HG03571 (cell line): ENCODE results near the gene EEF1A1.
A peak's percentile ranks its signal among the peaks of the same experiment; 100 is the strongest.
"Not testable (repeated sequence)": the region's sequence is repeated elsewhere in the genome, so short reads cannot be mapped to it uniquely, and the experiment has no call there.

Experiments
- ATAC-seq: cut with Tn5 transposase; IDR thresholded peaks from one replicate; pipeline ENCODE4 v1.9.1; 2021; ENCODE audit not compliant: unreplicated experiment

The EEF1A1 gene

DNA sequence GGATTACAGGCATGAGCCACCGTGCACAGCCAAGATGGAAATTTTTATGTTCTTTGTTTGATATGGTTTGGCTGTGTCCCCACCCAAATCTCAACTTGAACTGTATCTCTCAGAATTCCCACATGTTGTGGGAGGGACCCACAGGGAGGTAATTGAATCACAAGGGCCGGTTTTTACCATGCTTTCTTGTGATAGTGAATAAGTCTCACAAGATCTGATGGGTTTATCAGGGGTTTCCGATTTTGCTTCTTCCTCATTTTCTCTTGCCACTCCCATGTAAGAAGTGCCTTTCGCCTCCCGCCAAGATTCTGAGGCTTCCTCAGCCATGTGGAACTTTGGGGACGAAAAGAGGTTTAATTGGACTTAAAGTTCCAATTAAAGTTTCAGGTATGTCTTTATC lies 14.6 kb downstream of the EEF1A1 start:
- no peak for ATAC-seq

DNA sequence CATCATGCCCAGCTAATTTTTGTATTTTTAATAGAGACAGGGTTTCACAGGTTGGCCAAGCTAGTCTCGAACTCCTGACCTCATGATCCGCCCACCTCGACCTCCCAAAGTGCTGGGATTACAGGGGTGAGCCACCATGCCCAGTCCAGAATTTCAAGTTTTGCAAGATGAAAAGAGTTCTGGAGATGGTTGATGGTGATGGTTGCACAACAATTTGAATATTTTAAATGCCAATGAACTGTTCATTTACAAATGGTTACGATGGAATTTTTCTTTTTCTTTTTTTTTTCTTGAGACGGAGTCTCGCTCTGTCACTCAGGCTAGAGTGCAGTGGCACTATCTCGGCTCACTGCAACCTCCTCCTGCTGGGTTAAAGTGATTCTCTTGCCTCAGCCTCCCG lies 15.1 kb downstream of the EEF1A1 start:
- ATAC-seq = not testable (repeated sequence)

DNA sequence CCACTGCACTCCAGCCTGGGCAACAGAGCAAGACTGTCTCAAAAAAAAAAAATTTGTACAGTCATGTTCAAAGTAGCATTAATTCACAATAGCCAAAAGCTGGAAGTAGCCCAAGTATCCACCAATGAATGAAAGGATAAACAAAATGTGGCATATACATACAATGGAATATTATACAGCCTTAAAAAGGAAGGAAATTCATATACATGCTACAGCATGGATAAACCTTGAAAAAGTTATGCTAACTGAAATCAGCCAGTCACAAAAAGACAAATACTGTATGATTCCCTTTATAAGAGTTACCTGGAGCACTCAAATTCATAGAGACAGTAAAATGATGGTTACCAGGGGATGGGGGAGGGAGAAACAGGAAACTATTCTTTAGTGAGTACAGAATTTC lies 15.7 kb downstream of the EEF1A1 start:
- no peak for ATAC-seq

DNA sequence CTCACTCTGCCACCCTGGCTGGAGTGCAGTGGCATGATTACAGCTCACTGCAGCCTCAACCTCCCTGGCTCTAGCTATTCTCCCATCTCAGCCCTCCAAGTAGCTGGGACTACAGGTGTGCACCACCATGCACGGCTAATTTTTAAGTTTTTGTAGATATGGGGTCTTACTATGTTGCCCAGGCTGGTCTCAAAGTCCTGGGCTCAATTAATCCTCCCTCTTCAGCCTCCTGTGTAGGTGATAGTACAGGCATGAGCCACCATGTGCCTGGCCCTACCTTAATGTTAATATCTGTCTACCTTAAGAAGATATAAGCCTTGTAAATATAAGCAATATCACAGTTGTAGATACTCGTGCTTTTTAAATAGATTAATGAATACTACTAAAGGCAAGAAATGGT lies 16.7 kb downstream of the EEF1A1 start:
- no peak for ATAC-seq

DNA sequence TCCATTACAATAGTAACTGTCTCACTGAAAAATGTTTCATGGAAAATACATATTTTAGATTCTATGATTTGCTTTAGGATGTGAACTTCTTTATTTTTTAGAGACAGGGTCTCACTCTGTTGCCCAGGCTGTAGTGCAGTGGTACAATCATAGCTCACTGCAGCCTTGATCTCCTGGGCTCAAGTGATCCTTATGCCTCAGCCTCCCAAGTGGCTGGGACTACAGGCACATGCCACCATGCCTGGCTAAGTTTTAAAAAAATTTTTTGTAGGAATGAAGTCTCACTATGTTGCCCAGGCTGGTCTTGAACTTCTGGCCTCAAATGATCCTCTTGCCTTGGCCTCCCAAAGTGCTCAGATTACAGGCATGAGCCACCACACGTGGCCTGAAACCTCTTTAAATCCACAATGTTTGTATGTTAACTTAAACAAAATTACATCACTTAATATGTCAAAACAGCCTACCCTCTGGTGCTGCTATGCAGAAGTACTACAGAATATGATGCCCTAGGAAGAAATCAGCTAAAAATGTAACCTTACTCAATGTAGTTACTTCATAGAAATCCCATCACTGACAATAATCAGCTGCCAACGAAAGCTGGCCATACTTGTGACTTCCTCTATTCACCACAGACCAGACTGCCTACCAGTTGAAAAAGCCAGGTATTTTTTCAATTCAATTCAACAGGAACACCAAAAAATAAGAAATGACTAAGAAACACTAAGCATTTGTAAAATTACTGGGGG lies 17.6 kb downstream of the EEF1A1 start:
- no peak for ATAC-seq

DNA sequence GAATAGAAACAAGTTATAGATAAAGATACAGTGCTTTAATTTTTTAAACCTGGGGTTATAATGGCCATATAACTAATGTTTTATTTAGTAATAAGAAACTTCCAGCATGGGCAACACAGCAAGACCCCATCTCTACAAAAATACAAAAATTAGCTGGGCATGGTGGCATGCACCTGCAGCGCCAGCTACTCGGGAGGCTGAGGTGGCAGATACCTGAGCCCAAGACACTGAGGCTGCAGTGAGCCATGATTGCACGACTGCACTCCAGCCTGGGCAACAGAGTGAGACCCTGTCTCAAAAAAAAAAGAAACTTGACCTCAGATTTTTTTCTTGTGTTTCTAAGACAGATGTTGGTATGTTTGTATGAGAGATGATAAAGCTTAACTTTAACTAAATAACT lies 22.9 kb downstream of the EEF1A1 start:
- no peak for ATAC-seq

DNA sequence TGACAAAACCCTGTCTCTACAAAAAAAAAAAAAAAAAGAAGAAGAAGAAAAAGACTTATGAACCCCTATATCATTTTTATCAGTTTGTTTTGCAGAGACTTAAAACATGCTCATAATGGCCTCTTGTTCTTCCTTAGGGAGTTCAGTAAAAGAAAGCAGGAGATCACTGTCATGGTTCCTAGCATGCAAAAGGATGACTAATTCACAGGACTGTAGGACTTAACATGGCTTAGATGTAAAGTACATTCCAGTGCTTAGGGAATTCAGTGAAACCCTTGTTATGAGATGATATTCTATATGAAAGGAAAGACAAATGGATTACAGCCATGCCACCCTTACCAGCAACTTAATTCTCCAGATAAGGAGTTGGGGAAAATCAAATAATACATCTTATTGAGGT lies 29.5 kb downstream of the EEF1A1 start:
- ATAC-seq = no peak

DNA sequence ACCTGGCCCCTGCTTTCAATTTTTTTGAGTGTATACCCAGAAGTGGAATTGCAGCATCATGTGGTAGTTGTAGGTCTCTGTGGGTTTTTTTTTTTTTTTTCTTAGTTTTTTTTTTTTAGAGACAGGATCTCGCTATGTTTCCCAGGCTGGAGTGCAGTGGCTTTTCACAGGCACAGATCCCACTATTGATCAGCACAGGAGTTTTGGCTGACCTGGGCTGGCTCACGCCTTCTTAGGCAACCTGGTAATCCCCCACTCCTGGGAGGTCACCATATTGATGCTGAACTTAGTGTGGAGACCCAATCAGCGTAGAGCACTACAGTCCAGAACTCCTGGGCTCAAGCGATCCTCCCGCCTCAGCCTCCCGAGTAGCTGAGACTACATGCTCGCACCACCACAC lies 33.4 kb downstream of the EEF1A1 start:
- no peak for ATAC-seq

DNA sequence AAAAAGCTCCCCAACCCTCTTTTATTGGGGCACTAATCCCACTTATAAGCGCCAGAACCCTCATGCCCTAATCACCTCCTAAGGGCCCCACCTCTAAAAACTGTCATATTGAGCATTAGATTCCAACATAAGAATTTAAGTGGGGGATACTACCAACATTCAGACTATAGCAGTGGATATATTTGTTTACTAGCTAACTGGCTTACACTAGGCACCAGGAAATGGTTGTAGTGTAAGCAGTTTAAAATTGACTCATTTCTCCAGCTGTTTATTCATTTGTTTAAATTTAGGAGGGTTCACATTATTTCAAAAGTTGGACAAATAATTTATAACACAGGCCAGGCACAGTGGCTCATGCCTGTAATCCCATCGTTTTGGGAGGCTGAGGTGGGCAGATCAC lies 36.4 kb downstream of the EEF1A1 start:
- ATAC-seq = no peak

DNA sequence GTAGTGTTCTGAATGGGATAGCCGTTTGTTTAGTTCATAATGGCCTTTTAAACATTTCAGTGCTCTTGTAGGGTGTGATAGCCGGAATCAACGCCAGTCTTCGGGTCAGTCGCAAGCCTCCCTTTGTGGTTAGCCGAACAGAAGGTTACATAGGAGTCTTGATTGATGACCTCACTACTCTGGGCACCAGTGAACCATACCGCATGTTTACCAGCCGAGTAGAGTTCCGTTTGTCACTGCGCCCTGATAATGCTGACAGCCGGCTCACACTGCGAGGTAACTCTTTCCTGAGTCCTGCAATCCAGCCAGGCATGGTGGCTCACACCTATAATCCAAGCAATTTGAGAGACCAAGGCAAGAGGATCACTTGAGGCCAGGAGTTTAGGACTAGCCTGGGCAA lies 38.9 kb downstream of the EEF1A1 start:
- no peak for ATAC-seq

DNA sequence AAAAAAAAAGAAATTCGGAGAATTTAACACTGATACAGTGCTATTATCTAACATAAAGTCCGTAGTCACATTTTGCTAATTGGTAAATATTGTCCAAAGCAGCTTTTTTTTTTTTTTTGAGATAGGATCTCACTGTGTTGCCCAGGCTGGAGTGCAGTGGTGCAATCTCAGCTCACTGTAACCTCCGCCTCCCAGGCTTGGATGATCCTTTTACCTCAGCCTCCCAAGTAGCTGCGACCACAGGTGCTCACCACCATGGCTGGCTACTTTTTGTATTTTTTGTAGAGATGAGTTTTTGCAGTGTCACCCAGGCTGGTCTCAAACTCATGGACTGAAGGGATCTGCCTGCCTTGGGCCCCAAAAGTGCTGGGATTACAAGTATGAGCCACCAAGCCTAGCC lies 43.4 kb downstream of the EEF1A1 start:
- ATAC-seq = no peak

DNA sequence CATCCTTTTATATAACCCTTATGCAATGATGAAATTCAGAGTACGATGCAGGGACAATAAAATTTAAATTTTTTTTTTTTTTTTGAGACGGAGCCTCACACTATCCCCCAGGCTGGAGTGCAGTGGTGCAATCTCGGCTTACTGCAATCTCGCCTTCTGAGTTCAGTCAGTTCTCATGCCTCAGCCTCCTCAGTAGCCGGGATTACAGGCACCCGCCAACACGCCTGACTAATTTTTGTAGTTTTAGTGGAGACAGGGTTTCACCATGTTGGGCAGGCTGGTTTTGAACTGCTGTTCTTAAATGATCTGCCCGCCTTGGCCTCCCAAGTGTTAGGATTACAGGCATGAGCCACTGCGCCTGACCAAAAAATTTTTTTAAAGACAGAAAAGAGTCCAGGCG lies 44.1 kb downstream of the EEF1A1 start:
- no peak for ATAC-seq

DNA sequence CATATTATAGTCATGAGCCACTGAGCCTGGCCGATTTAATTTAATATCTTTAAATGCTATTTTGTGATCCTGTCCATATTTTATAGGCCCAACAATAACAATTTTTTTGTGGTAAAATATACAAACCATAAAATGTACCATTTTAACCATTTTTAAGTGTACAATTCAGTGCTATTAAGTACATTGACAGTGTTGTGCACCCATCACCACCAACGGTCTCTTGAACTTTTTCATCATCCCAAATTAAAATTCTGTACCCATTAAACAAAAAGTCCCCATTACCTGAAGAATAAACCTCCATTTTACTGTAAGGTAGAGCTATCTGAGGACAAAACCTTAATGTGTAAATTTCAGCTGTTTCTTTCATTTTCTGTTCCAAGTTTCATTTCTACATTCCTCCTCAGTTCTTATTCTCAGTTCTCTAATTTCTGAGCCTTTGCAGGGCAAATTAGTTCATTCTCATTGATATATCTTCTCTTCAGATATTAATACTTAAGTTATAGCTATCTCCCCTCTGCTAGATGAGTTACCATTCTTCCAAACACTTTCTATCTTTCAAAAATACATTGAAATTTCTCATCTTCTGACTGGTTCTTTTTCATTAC lies 49.0 kb downstream of the EEF1A1 start:
- ATAC-seq = peak; percentile 90
